GM21423 (cell line): ENCODE data around the gene KMT2D.
"Not testable (repeated sequence)": the region's sequence is repeated elsewhere in the genome, so short reads cannot be mapped to it uniquely, and the experiment has no call there.

Experiments
- ATAC-seq: cut with Tn5 transposase; IDR thresholded peaks from one replicate; pipeline ENCODE4 v1.9.1; 2021; ENCODE audit warnings: mild to moderate bottlenecking, moderate library complexity; ENCODE audit not compliant: unreplicated experiment

Gene KMT2D

DNA sequence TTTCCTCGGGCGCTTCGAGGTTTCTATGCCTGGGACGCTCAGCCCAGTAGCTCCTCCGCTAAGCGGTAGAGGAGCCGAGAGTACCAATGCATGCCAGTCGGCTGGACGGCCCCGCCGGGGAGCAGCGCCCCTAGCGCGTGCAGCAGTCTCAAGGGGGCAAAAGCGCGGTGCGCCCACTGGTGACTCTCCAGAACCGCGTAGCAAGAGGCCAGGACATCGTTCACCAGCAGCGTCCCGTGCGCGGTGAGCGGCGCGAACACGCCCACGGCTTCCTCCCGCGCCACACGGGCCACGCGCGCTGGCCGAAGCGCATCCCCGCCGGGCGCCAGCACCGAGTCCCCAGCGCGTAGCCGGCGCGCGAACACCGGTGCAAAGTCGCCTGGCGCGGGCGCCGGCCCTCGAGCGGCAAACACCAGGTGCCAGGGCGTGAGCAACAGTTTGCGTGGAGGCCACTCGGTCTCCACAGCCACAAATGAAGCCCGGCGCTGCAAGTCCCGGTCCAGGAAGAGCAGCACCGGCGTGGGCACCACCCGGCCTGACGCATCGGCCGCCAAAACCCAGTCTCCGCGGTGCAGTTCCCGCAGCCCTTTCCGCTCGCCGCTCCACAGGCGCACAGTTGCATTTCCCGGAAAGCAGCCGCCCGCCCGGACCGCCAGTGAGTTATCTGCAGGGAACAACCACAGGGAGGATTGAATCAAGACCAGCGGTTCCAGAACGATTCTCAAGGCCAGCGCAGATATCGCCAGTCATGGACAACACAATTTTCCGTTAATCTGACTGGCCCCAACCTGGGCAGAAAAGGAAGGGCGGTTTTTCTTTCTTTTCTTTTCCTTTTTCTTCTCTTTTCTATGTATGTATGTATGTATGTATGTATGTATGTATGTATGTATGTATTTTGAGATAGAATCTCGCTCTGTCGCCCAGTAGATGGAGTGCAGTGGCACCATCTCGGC lies 29.5 kb upstream of the KMT2D start:
- ATAC-seq = no peak

DNA sequence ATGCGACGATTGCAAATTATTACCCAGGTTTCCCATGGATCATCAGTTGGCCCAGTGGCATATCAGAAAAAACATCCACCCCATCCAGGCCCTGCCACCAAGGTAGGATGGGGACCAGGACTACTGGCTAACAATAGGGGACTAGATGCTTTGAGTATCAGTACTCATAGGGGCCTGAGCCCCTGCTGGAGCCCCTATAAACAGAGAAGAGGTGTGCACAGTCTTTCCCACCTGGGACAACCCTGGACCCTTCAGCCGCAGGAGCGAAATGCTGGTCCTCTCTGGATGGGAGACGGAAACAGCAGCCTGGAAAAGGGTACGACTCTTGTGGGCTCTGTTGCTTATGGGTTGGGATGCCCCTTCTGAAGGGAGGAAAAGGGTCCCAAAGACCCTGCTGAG lies 28.3 kb upstream of the KMT2D start:
- ATAC-seq = no peak

DNA sequence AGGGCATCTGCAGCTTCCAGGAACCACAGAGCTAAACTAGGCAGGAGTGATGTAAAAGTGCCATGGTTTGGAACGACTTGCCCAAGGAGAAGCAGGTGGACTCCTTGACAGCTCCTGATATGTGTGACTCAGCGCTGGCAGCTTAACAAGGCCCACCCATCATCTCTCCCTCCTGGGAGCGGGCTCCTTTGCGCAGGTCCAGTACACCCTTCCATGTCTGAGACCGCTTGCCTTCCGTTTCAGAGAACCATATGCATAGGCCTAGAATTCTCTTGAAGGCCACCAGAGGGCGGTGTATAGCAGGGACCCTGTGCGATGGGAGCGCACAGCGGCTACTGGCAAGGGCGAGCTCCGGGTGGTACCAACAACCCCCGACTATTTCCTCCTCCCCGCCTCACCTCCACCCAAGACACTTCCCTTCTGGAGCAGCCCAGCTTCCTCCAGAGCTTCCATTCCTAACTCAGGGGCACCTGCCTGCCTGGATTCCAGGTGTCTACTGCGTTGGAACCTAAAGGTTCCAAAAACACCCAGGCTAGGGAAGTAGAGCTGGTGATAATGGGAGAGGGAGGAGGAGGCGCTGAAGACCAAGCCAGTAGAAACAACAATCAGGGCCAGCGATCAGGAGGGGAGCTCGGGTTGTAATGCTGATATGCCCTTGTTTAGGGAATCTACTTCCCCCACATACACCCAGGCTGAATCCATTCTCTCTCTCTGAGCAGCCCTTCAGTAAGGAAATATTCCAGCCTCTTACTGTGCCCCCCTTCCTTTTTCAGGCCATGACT lies 27.7 kb upstream of the KMT2D start:
- ATAC-seq = peak; percentile 90

DNA sequence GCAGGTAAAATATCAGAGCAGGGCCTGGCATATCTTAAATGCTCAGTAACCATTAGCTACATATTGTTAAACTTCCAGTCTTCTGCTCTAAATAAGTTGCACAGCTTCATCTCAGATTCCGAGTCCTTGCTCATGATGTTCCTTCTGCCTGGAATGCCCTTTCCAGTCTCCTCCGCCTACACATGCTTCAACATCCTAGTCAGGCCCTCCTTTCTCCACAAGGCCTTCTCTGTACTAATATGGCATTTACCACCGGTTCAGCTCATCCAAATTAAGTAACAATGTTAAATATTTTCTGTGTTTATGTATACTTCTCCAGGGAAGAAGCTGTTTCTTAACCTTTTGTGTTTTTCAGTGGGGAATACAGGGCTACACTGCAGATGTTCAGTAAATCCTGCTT lies 25.5 kb upstream of the KMT2D start:
- no peak for ATAC-seq

DNA sequence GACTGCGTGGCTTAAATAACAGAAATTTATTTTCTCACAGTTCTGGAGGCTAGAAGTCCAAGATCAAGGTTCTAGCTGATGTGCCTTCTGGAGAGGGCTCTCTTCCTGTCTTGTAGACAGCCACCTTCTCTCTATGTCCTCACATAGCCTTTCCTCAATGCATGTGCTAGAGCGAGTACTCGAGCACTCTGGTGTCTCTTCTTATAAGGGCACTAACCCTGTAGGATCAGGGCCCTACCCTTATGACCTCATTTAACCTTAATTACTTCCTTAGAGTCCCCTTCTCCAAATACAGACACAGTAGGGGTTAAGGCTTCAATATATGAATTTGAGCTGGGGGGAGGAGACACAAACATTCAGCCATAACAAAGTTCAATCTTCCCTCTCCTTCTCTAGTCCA lies 23.8 kb upstream of the KMT2D start:
- ATAC-seq = no peak

DNA sequence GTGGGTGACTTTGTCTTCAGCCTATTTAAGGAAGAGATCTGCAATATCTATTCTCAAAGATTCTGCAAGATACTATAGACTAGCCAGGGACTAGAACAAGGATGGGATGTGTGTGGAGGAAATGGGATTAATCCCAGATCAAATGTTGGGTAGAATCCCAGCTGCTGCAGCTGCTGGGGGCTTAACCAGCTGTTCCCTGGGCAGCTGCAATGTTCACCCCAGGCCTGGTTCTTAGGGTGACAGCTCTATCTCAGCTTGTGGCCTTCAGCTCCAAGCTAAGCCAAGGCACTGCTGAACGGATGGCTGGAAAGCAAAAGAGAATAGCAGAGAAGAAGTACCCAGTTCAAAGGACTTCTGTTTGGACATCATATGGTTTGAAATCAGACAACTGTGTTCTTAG lies 19.2 kb upstream of the KMT2D start:
- no peak for ATAC-seq

DNA sequence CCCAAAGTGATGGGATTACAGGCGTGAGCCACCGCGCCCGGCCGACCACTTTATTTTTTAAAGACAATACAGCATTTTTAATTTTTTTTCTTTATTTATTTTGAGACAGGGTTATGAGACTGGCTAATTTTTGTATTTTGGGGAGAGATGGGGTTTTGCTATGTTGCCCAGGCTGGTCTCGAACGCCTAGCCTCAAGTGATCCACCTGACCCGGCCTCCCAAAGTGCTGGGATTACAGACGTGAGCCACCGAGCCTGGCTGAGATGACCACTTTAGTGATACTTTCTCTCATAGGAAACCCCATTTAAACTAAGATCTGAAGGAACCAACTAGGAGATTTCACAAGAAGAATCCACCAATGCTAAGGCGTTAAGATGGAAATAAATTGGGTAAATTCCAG lies 10.4 kb upstream of the KMT2D start:
- ATAC-seq = no peak

DNA sequence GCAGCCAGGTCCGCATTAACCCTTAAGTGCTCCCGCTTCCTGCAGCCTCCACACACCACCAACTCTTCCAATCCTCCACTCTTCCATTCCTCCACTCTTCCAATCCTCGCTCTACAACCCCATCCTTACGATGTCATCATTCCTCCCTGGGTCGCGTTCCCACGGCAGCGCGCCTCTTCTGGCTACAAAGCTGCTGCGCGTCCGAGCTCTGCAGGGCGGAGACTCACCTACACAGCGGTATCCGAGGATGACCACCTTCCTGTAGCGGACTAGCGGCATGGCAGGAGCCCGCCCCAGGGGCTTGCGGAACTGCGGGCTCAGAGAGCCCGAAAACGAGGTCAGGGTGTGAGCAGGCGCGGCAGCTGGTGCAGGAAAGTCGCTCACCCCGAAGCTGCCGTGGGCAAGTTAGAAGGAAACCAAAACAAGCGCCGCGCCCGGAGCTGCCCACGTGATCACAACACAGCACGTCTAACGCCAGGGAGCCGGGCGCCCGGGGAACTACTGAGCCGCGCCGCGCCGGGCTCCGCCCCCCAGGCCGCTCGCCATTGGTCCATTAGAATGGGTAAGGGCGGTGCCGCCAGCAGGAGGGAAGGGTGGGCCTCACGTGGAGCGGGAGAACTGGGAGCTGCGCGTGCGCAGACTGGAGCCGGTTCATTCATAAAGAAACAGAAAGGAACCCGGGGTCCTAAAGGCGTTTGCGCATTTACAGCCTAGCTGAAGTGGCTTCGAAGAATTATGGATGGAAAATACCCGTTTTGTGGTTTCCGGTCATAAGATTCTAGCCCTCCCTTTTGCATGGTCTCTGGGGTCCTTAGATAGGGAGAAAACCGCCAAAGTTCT lies 9.1 kb upstream of the KMT2D start, which contains the start of gene RHEBL1:
Gene RHEBL1, minus strand, starts transcription at position 473 of the 840 bp plus-strand sequence. Its CDS starts 194 bp downstream, at position 279.
- peak; percentile 97 for ATAC-seq

DNA sequence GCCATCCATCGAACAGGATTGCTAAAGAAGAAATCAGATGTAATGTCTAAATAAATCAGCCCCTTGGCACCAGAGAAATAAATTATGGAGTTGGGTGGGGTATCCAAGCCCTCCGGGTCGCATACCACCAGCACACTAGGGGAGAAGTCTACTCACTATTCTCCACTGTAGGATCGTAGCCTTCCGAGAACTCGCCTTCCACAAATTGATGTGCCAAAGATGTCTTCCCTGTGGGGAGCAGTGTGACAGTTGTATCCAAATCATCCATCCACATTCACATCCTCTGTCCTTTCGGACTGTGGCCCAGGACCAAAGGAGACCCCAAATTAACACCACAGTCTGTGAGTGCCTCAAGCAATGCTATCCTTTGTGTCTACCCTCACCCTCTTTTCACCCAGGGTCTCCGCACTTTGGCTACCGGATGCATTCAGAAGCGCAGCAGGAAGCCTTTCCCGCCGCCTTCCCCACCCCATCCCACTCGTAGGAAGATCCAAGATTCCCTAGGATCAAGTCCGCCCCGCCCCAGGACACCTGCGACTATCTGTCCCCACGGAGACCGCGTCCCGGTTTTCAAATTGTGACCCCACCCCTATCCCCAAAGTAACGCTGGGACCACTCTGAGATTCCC lies 8.4 kb upstream of the KMT2D start:
- ATAC-seq = no peak

DNA sequence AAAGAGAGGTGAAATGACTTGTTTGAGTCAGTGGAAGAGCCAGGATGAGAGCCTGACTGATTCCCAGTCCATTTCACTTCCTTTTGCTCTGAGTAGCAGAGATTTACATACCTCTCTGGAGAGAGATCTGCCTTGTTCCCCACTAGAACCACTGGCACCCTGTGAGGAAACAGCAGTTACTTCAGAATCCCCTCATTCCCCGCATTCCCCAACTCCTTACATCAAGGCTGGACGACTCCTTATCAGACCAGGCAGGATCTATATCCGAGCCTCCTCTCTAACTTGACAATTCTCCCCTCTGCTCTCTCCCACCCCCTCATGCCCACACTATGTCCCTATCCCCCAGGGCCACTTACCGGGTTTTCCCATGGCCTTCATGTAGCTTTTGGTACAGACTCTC lies 5.5 kb upstream of the KMT2D start:
- no peak for ATAC-seq

DNA sequence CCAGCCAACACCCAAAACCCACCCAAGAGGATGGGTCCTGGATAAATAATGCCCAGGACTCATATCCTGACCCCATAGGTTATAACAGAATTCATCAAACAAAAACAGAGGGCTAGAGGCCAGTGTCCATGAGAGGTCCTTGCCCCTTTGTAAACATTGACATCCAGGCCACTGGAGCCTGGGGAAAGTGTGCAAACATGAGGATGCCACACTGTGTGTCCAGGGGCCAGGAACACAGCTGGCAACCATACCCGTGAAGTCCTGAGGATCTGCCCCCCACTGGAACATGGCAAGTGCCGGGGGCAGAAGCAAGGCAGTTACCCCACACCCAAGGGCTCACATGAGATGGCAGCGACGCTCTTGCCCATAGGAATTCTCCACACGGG lies 4.2 kb upstream of the KMT2D start:
- no peak for ATAC-seq

DNA sequence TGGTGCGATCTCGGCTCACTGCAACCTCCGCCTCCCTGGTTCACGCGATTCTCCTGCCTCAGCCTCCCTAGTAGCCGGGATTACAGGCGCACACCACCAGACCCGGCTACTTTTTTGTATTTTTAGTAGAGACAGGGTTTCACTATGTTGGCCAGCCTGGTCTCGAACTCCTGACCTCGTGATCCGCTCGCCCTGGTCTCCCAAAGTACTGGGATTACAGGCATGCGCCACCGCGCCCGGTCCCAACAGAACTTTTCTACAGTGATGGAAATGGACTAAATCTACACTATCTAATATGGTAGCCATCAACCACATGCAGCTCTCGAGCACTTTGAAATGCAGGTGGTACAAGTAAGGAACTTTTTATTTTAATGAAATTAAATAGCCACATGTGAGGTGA lies 1.3 kb upstream of the KMT2D start:
- not testable (repeated sequence) for ATAC-seq

DNA sequence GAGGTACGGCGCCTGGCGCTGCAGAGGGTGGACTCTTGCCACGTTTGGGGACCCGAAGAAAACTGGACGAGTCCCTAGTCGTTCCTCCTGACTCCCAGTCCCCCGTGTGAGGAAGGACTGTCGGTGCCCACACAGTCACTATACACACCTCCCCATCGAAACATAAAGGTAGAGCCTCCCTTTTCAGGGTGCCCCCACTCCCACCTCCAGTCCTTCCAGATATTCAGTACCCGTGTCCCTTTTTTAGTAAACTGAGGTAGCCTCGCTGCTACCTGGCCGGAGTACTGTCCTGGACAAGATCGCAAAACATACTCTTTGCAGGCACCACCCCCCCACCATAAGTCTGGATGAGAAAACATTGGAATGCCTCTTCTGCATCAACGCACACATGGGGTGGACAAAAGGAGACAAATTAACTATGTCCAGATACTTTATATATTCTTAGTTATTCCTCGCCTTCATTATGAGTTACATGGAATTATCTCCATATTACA lies 610 bp upstream of the KMT2D start:
- no peak for ATAC-seq

DNA sequence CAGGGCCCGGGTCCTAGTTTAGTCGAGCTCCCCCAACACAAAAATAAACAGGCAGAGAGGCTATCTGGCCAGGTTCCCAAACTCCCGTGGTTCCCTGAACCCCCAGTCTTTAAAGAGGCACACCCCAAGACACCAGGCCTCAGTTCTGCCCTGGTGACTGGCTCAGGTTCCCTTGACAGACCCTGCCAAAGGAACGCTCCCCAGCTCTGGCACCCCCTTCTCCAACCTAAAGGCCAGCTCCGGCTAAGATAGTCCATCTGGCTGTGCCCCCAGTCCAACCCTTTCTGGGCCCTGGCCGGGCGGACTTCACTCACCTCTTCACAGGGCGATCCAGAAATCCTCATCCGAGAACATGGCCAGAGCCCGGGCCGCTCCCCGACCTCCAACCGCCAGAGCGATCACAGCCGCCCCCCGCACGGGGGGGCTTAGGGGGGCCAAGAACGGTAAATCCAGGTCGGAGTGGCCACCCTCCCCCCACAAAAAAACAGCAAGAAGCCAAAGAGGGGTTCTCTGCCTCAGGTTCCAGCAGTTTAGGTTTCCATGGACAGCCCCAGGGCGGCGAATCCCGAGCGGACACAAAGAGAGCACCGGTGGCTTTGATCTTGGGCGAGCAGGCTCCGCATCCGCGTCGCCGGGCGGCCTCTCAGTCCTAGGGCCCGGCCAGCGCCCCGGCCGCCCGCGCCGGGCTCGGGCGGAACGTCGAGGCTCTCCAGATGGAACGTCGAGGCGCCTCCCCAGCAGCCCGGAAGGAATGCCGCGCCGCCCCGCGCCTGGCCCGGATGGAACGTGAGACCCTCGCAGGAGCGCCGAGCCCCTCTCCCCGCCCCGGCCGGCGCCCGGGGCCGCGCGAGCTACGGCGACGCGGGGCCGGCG lies 1.1 kb downstream of the KMT2D start:
- ATAC-seq = peak; percentile 9

DNA sequence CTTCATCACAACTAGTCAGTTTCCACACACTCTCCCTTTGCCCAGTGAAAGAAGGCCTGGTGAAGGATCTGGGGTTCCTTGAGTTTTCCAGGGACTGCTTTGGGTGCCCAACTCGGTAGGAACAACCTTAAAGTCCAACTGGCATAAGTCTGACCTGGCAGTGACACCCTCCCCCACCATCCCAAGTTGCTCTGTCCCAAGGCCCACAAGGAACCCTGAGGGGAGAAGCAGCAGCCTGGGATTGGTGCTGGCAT lies 1.6 kb downstream of the KMT2D start:
- no peak for ATAC-seq

DNA sequence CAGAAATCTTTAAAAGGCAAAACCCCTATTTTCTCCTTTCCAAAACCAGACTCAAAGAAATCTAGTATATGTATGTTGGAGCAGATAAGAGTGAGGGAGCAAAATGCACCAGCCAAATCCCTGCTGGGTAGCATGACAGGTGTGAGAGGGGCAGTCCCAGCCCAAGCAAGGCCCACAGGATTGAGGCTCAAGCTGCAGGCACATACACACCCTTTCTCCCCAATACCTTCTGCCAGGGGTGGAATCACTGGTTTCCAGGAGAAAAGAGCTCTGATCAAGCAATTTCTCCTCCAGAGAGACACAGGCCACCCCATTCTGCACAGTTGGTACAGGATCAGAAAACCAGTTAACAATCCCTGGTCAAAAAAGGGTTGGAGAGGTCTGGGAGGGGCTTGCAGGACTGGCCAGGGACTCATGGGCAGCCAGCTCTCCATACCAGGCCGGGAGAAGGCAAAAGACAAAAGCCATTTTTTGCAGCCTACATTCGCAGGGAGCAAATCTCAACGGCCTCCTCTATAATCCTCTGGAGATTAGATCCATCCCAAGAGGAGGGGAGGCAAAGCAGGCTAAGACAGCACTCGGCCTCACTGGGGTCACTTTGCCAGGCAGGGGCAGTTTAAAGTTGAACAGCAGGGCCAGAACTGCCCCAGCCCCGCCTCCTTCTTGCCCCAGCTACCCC lies 2.1 kb downstream of the KMT2D start:
- no peak for ATAC-seq

DNA sequence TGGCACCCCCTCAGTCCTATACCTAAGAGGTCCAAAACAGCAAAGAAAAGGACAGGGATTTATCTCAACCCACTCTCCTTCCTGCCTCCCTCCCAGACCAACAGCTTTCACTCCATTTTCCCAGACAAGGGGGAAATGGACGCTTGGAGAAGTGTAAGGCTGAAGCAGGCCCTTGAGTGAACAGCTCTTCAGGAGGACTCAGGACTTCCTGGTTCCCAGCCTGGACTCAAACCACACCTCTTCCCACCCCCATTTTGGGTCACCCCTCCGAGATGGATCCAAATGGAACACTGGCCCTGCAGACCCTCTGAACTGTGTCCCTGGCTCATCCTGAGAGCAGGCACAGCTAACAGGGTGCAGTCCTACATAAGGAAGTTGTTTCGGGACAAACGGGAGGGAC lies 2.7 kb downstream of the KMT2D start:
- ATAC-seq = no peak

DNA sequence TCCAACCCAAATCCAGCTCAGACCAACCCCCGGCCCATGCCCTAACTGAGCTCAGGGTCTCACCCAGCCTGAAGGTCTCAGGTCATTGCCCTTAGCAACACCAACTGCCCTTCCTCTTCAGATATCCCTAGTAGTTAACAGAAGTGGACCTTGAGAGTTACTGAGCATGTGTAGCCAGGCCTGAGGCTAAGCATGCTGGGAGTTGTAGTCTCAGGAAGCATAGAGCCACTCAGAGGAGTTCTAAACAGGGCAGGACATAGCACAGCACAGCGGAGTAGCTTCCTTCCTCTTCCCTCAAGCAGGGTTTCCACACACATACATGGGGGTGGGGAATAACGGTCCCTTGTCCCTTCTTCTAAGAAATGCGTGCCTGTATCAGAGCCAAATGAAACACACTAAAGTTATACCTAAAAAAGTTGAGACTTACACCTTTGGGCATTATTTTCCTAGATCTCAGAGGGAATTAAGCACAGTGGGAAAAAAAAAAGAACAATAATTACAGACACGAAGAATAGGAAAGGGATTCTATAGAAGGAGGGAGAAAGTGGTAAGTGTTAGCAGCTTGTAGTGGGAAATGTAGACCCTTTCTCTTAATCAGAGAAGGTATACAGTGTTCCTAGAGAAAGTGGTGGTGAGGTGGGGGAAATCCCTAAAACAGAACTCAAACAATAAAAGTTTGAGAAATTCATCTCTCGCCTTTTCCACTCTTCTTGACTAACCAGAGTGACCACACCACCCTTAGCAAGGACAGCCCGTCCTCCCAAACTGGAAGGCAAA lies 4.4 kb downstream of the KMT2D start:
- ATAC-seq = peak; percentile 52
